ENCODE measurements around the gene ROR1. TPM values are rescaled to one million over a fixed set of nuclear protein-coding genes. Genes with fewer than 3 reads are reported as not detected.
"Not testable (repeated sequence)": the region's sequence is repeated elsewhere in the genome, so short reads cannot be mapped to it uniquely, and the experiment has no call there.

The ROR1 gene
- total RNA-seq, 1 experiment from 2014 or later, result 19.0 TPM

DNA sequence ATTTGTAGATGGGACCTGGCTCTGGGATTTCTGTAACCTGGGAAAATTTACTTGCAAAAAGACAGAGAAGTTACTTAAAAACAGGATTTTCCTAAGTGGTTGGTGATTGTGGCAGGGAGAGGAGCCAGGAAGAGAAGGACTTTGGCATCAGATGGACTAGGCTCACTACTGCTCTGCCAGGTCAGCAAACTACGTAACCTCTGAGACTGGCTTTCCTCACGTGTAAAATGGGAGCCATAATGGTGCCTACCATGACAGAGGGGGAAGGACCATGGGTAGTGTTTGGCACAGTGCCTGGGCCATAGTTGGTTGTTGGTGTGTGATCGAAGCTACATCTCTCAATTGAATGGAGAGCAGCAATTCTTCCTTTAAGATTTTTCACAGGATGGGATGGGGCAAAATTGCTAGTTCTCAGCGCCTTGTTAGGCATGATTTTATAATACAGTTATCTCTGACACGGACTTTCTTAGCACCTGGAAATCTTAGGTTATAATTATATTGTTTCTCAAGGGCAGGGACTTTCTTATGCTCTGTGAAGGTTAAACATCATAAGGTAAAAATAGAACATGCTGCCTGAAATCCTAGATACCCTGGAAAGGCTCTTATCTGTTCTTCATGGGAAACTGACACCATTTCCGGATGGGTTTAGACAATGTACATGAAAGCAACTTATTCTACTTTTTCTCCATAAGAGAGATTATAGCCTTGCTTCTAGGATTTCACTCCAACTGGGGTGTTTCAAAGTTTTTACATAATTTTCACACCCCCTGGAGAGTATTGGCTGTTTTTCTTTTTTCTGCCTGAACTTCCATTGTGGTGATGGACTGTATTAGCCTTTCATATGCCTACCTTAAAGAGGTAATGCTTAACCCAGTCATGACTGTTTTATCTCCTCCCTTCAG, 10.9 kb downstream of the ROR1 start:
- Histone ChIP-seq H3K9me2 (ENCODE audit: insufficient read depth) (no peaks in the 10 kb centered on the region), H3K27me3 (ENCODE audit: insufficient read depth, low read depth) (no peaks in the 10 kb centered on the region), H2AFZ (no peak overlapping the region), H3K4me2 (no peak overlapping the region), H3K9me3 (ENCODE audit: insufficient read depth, low read depth) (no peaks in the 10 kb centered on the region), H3K4me3 (no peak overlapping the region), H3K79me2 (ENCODE audit: low read depth) (peaks cover 73% of the 10 kb centered on the region), H3K4me1 (replicated peaks; ENCODE audit: insufficient read depth) (peaks cover 7% of the 10 kb centered on the region), H4K20me1 (ENCODE audit: insufficient read depth) (no peaks in the 10 kb centered on the region), H3K36me3 (ENCODE audit: low read depth) (no peaks in the 10 kb centered on the region), H3K27ac (no peak overlapping the region), H3F3A (ENCODE audit: insufficient read depth, low read depth) (no peaks in the 10 kb centered on the region)
- CTCF ChIA-PET, result interaction anchor here (0.6 kb wide), 1 partner anchor 62 kb away, joined by 3 read pairs; no protein-coding TSS in a partner anchor
- no TSS peak for BruUV-seq (replicated peaks)
- intact Hi-C loops (cut with micrococcal nuclease; ENCODE audit: unreplicated experiment), result loop anchor here (2.0 kb wide), 1 partner anchor 36 kb away; no protein-coding TSS in a partner anchor
- TF ChIP-seq EZH2 (IDR thresholded peaks at IDR 0.05; ENCODE audit: low read depth), result no peak
- TF ChIP-seq, protein P1, sequence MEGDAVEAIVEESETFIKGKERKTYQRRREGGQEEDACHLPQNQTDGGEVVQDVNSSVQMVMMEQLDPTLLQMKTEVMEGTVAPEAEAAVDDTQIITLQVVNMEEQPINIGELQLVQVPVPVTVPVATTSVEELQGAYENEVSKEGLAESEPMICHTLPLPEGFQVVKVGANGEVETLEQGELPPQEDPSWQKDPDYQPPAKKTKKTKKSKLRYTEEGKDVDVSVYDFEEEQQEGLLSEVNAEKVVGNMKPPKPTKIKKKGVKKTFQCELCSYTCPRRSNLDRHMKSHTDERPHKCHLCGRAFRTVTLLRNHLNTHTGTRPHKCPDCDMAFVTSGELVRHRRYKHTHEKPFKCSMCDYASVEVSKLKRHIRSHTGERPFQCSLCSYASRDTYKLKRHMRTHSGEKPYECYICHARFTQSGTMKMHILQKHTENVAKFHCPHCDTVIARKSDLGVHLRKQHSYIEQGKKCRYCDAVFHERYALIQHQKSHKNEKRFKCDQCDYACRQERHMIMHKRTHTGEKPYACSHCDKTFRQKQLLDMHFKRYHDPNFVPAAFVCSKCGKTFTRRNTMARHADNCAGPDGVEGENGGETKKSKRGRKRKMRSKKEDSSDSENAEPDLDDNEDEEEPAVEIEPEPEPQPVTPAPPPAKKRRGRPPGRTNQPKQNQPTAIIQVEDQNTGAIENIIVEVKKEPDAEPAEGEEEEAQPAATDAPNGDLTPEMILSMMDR (conservative IDR thresholded peaks at IDR 0.05), result no peak
- DNase-seq, result no peak
- POLR2A ChIA-PET (ENCODE audit: unreplicated experiment), result no interaction called here

DNA sequence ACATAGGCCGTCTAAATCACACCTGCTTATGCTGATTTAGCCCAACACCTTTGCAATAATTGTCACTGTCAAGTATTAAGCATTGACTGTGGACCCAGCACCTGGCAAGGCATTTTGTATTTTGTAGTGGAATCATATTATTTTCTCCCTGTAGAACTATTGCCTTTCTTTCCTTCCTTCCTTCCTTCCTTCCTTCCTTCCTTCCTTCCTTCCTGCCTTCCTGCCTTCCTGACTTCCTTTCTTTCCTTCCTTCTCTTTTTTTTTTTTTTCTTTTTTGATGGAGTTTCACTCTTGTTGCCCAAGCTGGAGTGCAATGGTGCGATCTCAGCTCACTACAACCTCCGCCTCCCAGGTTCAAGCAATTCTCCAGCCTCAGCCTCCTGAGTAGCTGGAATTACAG, 13.5 kb downstream of the ROR1 start:
- H2AFZ ChIP-seq; H3F3A ChIP-seq (ENCODE audit: insufficient read depth, low read depth); CTCF ChIA-PET; H3K27ac ChIP-seq; H4K20me1 ChIP-seq (ENCODE audit: insufficient read depth); POLR2A ChIA-PET (ENCODE audit: unreplicated experiment); BruUV-seq (replicated peaks); H3K4me2 ChIP-seq; H3K9me3 ChIP-seq (ENCODE audit: insufficient read depth, low read depth); H3K9me2 ChIP-seq (ENCODE audit: insufficient read depth); DNase-seq; H3K4me3 ChIP-seq; H3K36me3 ChIP-seq (ENCODE audit: low read depth); intact Hi-C loops (cut with micrococcal nuclease; ENCODE audit: unreplicated experiment); H3K27me3 ChIP-seq (ENCODE audit: insufficient read depth, low read depth): not testable (repeated sequence)
- peaks cover 66% of the 10 kb centered on the region for H3K79me2 ChIP-seq (ENCODE audit: low read depth)
- H3K4me1 ChIP-seq (replicated peaks; ENCODE audit: insufficient read depth), result peaks cover 16% of the 10 kb centered on the region

DNA sequence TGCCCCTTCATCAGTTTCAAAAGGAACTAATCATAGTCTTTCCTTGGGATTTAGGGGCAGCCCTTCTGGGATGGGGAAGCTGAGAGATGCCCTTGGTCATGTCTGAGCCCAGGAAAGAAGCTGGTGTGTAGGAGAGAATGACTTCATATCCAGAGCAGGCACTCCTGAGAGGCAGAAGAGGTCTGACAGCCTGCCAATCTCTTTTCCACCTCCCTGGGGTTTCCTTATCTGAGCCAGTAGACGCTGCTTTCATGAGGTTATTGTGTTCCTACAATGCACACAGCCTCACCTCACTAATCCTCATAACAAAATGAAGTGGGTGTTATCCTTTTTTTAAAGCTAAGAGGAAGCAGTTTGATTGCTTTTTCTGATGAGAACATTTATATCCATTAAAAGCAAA, 14.1 kb downstream of the ROR1 start:
- no peaks in the 10 kb centered on the region for H3K9me3 ChIP-seq (ENCODE audit: insufficient read depth, low read depth)
- no peaks in the 10 kb centered on the region for H3F3A ChIP-seq (ENCODE audit: insufficient read depth, low read depth)
- TF ChIP-seq, protein P1 (conservative IDR thresholded peaks at IDR 0.05), result no peak
- TF ChIP-seq EZH2 (IDR thresholded peaks at IDR 0.05; ENCODE audit: low read depth), result no peak
- intact Hi-C loops (cut with micrococcal nuclease; ENCODE audit: unreplicated experiment), result no loop called here
- no peaks in the 10 kb centered on the region for H4K20me1 ChIP-seq (ENCODE audit: insufficient read depth)
- POLR2A ChIA-PET (ENCODE audit: unreplicated experiment), result no interaction called here
- no peak overlapping the region for H2AFZ ChIP-seq
- H3K79me2 ChIP-seq (ENCODE audit: low read depth), result peaks cover 66% of the 10 kb centered on the region
- no peak overlapping the region for H3K27ac ChIP-seq
- no TSS peak for BruUV-seq (replicated peaks)
- no peak overlapping the region for H3K4me3 ChIP-seq
- H3K9me2 ChIP-seq (ENCODE audit: insufficient read depth), result no peaks in the 10 kb centered on the region
- H3K36me3 ChIP-seq (ENCODE audit: low read depth), result no peaks in the 10 kb centered on the region
- H3K4me1 ChIP-seq (replicated peaks; ENCODE audit: insufficient read depth), result peaks cover 16% of the 10 kb centered on the region
- no peak for DNase-seq
- no peak overlapping the region for H3K4me2 ChIP-seq
- CTCF ChIA-PET, result no interaction called here
- H3K27me3 ChIP-seq (ENCODE audit: insufficient read depth, low read depth), result no peaks in the 10 kb centered on the region
